Ovary (tissue), 9 donors: ENCODE results near the gene SRGAP3. TPM values are rescaled to one million over a fixed set of nuclear protein-coding genes. Genes with fewer than 3 reads are reported as not detected.

Source experiments
- DNase-seq, 5 donors: peaks; one replicate each; pipeline ENCODE4 v3.0.0-alpha.2; 2019 to 2020
- H3K27ac ChIP-seq, 2 donors: fragments of 200-600 bp; one replicate each; pipeline versions ENCODE4 v1.5.1 to v1.8.0; 2019 to 2022
- H3K27me3 ChIP-seq: fragments of 200-600 bp; one replicate; pipeline ENCODE4 v1.8.0; 2022
- H3K36me3 ChIP-seq: fragments of 200-600 bp; sonication (generic); one replicate; pipeline ENCODE4 v1.5.1; 2019
- H3K4me1 ChIP-seq: one replicate; pipeline ENCODE4 v1.8.1; 2013; ENCODE audit warnings: mild to moderate bottlenecking, moderate library complexity; ENCODE audit not compliant: insufficient read depth
- H3K4me3 ChIP-seq: fragments of 200-600 bp; sonication (generic); one replicate; pipeline ENCODE4 v1.5.1; 2017
- H3K9me3 ChIP-seq, 2 donors: fragments of 200-600 bp in 1 of 2; sonication (generic) in 1 of 2; one replicate each; pipeline versions ENCODE4 v1.5.1 to v1.8.1; 2013 to 2019; ENCODE audit warnings: mild to moderate bottlenecking in 1 of 2, moderate library complexity in 1 of 2
- EP300 ChIP-seq: sonication (generic); formaldehyde crosslinking; IDR thresholded peaks from one replicate; pipeline ENCODE4 v1.6.1; 2017; ENCODE audit warnings: antibody characterized with exemption
- POLR2A ChIP-seq: fragments of 450-650 bp; IDR thresholded peaks from one replicate; pipeline ENCODE4 v1.6.1; 2017; ENCODE audit warnings: antibody characterized with exemption, mild to moderate bottlenecking, moderate library complexity
- WGBS, 3 donors: extraction: QIAGEN DNeasy Blood & Tissue Kit in 1 of 3; methylation state at CpG; one replicate each; pipeline versions ENCODE4 v1.1.5 to v1.1.7; 2013 to 2017; 5-methylcytosine and 5-hydroxymethylcytosine counted together
- intact Hi-C, 4 donors: fragments of 100-400 bp; cut with DNase I; formaldehyde crosslinking; loops; one replicate each; pipeline versions ENCODE4 v1.11.0 to v1.15.1; 2022 to 2023
- polyA plus RNA-seq, 2 donors: library from polyadenylated mRNA; stranded (reverse); fragments of 200-250 nt in 1 of 2; fragments of 350-450 nt in 1 of 2; fragmentation: Illumina TruSeq in 1 of 2; extraction: RNeasy Lipid Tissue Mini Kit (QIAGEN cat#74804) in 1 of 2; gene quantifications; one replicate each; pipeline ENCODE4 v1.2.3, GENCODE V29; 2013 to 2014
- total RNA-seq, 7 donors: library from RNA; depleted of rRNA in 2 of 7; stranded (reverse); fragments of >200 nt in 2 of 7; fragmentation: NEBNext Ultra II Directional in 3 of 7; extraction: Animal tissue kit (Norgen Biotek cat#: 25700) in 3 of 7; gene quantifications; one replicate each; pipeline versions ENCODE4 v1.1.0 to v1.2.4, GENCODE V29; 2016 to 2023
- TF ChIP-seq, protein P1 (sequence below), 3 donors: fragments of 450-650 bp in 2 of 3; fragments of 200-600 bp in 1 of 3; IDR thresholded peaks; one replicate each; pipeline versions ENCODE4 v1.5.1 to v1.8.0; 2016 to 2022; ENCODE audit warnings: antibody characterized with exemption in 3 of 3, mild to moderate bottlenecking in 1 of 3
- donor health status: DM: no; HTN: no; CAD: no; lungs with moderate emphysema.
- donor health status: DM: no; HTN: no; CAD: no.
- donor health status: Bipolar disorder and iron deficiency.
- donor health status: DM: yes; HTN: yes; CAD: no.
- donor health status: DM: no; HTN: no; CAD: no.
- donor health status: DM: yes; HTN: yes; CAD: no.

Gene SRGAP3
- total and polyA plus RNA-seq, 9 donors, result 2.1 to 36.8 (median 13.1) TPM

DNA sequence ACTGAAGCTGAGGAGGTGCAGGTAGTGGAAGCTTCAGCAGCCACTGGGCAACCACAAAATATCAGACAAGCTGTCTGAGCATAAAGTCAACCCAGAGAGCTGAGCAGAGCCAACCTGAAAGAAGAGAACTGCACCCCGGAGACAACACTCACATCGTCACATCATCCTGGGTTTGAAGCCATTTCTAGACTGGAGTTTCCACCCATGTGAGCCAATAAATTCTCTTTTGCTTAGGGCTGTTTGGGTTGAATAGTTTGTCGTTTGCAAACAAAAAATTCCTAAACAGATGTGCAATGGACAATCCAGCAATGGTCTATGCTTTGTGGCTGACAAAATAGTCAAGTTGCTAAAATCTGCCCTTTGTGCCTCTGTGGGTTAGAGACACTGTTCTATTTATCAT, 270.9 kb downstream of the SRGAP3 start:
- H3K27me3 ChIP-seq, result no peaks in the 10 kb centered on the region

DNA sequence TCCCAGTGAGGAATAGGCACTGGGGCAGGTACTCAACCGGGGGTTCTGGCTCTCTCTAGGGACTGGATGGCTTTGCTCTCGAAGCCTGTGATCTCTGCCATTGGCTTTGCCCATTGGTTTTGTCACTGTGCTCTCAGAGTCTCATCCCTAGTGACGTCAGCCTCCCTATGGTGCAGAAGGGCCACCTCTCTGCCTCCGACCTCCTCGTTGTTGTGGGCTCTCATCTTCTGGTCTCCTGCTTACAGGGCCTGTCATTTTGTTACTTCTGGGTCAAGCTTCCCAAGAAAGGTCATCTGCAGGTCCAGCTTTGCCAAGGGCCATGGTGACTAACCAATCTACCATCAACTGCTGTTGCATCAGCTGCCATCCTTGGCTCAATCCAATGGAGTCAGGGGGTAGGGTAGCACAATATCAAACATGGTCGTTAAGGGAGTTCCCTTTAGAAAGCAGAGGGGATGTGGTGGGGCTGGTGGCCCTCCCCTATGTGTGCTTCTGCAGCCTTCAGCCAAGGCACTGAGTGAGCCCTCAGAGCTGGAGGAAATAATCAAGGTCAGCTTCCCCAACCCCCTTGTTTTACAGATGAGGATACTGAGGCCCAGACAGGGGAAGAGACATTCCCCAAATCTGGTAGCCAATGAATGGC, 272.8 kb downstream of the SRGAP3 start:
- Histone ChIP-seq H3K9me3 (no peaks in the 10 kb centered on the region), H3K27ac (no peak overlapping the region), H3K27me3 (no peaks in the 10 kb centered on the region), H3K4me3 (no peak overlapping the region), H3K36me3 (no peaks in the 10 kb centered on the region), H3K4me1 (no peaks in the 10 kb centered on the region)
- TF ChIP-seq POLR2A (no peak), EP300 (no peak)
- TF ChIP-seq, protein P1, sequence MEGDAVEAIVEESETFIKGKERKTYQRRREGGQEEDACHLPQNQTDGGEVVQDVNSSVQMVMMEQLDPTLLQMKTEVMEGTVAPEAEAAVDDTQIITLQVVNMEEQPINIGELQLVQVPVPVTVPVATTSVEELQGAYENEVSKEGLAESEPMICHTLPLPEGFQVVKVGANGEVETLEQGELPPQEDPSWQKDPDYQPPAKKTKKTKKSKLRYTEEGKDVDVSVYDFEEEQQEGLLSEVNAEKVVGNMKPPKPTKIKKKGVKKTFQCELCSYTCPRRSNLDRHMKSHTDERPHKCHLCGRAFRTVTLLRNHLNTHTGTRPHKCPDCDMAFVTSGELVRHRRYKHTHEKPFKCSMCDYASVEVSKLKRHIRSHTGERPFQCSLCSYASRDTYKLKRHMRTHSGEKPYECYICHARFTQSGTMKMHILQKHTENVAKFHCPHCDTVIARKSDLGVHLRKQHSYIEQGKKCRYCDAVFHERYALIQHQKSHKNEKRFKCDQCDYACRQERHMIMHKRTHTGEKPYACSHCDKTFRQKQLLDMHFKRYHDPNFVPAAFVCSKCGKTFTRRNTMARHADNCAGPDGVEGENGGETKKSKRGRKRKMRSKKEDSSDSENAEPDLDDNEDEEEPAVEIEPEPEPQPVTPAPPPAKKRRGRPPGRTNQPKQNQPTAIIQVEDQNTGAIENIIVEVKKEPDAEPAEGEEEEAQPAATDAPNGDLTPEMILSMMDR (IDR thresholded peaks at IDR 0.05), result no peak
- no peak for DNase-seq
- 76 to 87% (median 84%) methylated on average over 6 of the region's 6 CpGs for WGBS, 3 donors
- intact Hi-C loops, result no loop called here

More for the DNA sequence above, 270.9 kb downstream of the SRGAP3 start:
- Histone ChIP-seq H3K4me3 (no peak overlapping the region), H3K27ac (no peak overlapping the region), H3K4me1 (no peaks in the 10 kb centered on the region), H3K9me3 (no peaks in the 10 kb centered on the region), H3K36me3 (no peaks in the 10 kb centered on the region)
- TF ChIP-seq, protein P1 (IDR thresholded peaks at IDR 0.05), result no peak
- no peak for TF ChIP-seq POLR2A
- WGBS, 3 donors, result 36 to 72% (median 69%) methylated on average over 3 of the region's 3 CpGs
- intact Hi-C loops, result no loop called here
- no peak for DNase-seq

DNA sequence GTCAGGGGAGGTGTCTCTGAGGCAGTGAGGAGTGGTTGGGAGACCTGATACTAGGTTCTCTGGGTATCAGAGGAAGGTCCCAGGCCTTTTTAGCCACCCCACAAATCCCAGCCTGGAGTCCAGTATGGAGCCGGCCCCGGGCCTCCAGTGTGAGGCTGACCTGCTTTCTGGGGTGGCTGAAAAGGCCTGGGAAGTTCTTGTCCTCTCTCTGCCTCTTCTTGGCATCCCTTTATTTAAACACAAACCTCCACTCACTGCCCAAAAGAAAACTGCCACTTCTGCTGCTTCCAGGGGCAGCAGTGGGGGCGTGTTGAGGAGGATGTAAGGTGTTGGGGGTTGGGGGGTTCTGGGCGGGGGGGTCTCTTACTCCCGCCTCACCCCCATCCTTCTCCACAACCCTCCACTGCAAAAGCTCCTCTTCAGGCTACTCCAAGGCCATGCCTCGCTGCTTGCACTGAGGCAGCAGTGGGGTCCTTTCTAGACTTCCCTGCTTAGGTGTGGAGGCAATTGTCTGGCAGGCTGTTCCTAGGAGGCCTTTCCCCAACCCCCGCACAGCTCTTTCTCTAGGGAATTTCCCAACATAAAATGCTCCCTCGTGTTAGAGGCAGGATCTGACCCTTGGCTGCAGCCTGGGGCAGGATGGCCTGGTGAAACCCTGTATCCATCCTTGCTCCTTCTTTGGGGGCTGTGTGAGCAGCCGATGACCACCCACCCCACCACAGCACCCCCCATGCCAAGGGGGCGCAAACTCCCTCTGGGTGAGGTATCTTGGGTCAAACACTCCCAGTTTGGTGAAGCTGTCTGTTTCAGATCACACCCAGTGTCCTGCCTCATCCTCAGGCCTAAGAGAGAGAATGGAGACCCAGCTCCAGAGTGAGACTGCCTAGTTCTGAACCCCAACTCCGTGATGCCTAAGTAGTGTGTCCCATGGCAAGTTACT, 274.1 kb downstream of the SRGAP3 start:
- no peaks in the 10 kb centered on the region for H3K27me3 ChIP-seq
- no peaks in the 10 kb centered on the region for H3K4me1 ChIP-seq
- H3K27ac ChIP-seq, result no peak overlapping the region
- no peaks in the 10 kb centered on the region for H3K9me3 ChIP-seq
- no peak for DNase-seq
- H3K36me3 ChIP-seq, result no peaks in the 10 kb centered on the region
- TF ChIP-seq POLR2A (no peak), EP300 (no peak)
- TF ChIP-seq, protein P1 (IDR thresholded peaks at IDR 0.05), result no peak
- H3K4me3 ChIP-seq, result no peak overlapping the region
- 58 to 65% (median 60%) methylated on average over 11 of the region's 11 CpGs for WGBS, 3 donors
- intact Hi-C loops, result no loop called here

DNA sequence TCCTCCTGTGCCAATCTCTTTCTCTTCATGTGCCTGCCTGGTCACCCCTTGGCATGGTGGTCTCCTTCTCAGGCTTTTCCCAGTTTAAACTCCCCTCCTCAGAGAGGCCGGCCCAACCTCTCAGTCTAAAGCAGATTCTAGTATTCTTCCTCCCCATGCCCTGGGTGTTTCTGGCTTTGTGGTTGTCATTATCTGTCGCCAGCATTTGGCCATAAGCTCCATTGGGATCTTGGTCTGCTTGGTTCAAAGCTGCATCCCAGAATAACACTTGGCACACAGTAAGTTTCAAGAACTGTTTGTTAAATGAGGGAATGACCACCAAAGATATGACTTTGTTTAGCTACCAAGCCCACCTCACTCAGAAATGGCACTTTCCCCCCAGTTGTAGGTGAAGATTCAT, 275.0 kb downstream of the SRGAP3 start:
- no peak for TF ChIP-seq POLR2A
- TF ChIP-seq EP300, result no peak
- TF ChIP-seq, protein P1 (IDR thresholded peaks at IDR 0.05), result no peak
- Histone ChIP-seq H3K27ac (no peak overlapping the region), H3K4me3 (no peak overlapping the region), H3K36me3 (no peaks in the 10 kb centered on the region), H3K4me1 (no peaks in the 10 kb centered on the region), H3K27me3 (no peaks in the 10 kb centered on the region), H3K9me3 (no peaks in the 10 kb centered on the region)
- intact Hi-C loops, result loop anchor here in 2 of 4 donors (5.0 kb wide), 2 partner anchors 93 to 328 kb away; no protein-coding TSS in a partner anchor
- DNase-seq, result no peak
- WGBS, 3 donors, result 91 to 92% (median 91%) methylated on average over 2 of the region's 2 CpGs
